Measurements from ENCODE around the gene CHCHD6. TPM values are rescaled to one million over a fixed set of nuclear protein-coding genes. Genes with fewer than 3 reads are reported as not detected.

Gene CHCHD6
- total and polyA plus RNA-seq, 2 donors (not counting 3 experiments of a cell fraction or from before 2014, with no cell fraction given) = 8.4 to 10.1 TPM

DNA sequence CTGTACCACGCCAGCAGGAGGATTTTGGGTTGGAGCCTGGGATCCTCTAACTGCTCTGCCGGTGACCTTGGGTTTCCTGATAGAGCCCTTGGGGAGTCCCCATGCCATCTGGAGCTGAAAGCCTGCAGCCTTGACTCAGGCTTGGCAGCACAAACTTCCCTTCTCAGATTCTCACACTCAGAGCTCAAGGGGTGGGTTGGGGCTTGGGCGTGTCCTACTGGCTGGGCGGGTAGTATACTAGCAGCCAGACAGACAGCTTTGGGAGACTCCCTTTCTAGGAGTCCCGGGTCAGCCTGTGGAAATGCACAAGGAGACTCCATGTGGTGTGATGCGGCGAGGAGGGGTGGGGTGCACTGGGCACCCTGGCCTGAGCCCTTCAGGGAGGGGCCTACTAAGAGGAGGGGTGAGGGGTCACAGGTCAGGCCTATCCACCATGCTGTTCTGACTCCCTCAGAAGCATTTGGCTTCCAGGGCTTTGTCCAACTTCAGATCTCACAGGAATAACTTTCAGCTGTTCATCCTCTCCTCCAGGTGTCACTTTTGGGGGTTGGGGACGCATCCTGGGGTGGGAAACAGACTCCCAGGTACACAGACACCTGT, 257.3 kb downstream of the CHCHD6 start:
- H3K4me1 ChIP-seq (ENCODE audit: control insufficient read depth, extremely low read depth, insufficient read depth, low read length) = peaks cover 4% of the 10 kb centered on the region
- H3K9ac ChIP-seq (replicated peaks; ENCODE audit: extremely low read depth, insufficient read depth, low read length) = no peak overlapping the region
- H3K36me3 ChIP-seq (ENCODE audit: control insufficient read depth in 2 of 2, extremely low read depth in 1 of 2, insufficient read depth in 2 of 2, low read length in 2 of 2) = no peaks in the 10 kb centered on the region
- H3K27me3 ChIP-seq (ENCODE audit: control insufficient read depth in 2 of 2, insufficient read depth in 2 of 2, low read length in 2 of 2) = peaks cover 0 to 1% of the 10 kb centered on the region in 2 experiments
- intact Hi-C loops (cut with micrococcal nuclease) = no loop called here
- DNase-seq (ENCODE audit: low read depth, low spot score) = no peak
- H3K4me3 ChIP-seq (replicated peaks in 1 of 3; ENCODE audit: insufficient read depth in 1 of 3, low read depth in 1 of 3, low read length in 3 of 3) = no peak overlapping the region
- H3K79me2 ChIP-seq (ENCODE audit: control insufficient read depth, insufficient read depth, low read length) = no peaks in the 10 kb centered on the region
- H3K9me3 ChIP-seq (replicated peaks; ENCODE audit: control insufficient read depth, insufficient read depth, low read length) = no peaks in the 10 kb centered on the region
- CTCF ChIA-PET = interaction anchor here (1.7 to 2.8 kb wide), 3 partner anchors 10 to 210 kb away, joined by 5 to 19 read pairs (median 9); no protein-coding TSS in a partner anchor
- POLR2A ChIA-PET = no interaction called here
- no peak for FAIRE-seq
- H3K27ac ChIP-seq (ENCODE audit: insufficient read depth, low read depth, low read length) = no peak overlapping the region
- no peak overlapping the region for H3K4me2 ChIP-seq (ENCODE audit: insufficient read depth, low read length)
- H3K9me1 ChIP-seq (replicated peaks; ENCODE audit: control insufficient read depth, extremely low read depth, insufficient read depth, low read length) = no peaks in the 10 kb centered on the region
- no peak overlapping the region for H2AFZ ChIP-seq (ENCODE audit: low read depth, low read length)
- TF ChIP-seq GATA2 (IDR thresholded peaks at IDR 0.05; ENCODE audit: insufficient read depth, insufficient read length, low read depth, low read length) (no peak), FOS (IDR thresholded peaks at IDR 0.05; ENCODE audit: borderline replicate concordance, insufficient read depth, low read length) (no peak), POLR2A (IDR thresholded peaks at IDR 0.05; ENCODE audit: low read depth, low read length) (no peak), CTCF (IDR thresholded peaks at IDR 0.05; ENCODE audit: extremely low read depth in 1 of 2, insufficient read depth in 1 of 2, low read depth in 1 of 2, low read length in 2 of 2) (no peak), JUN (IDR thresholded peaks at IDR 0.05; ENCODE audit: borderline replicate concordance, insufficient read depth, insufficient read length, low read depth) (no peak), POLR2AphosphoS5 (IDR thresholded peaks at IDR 0.05; ENCODE audit: insufficient read depth, low read depth, low read length) (no peak), EZH2 (IDR thresholded peaks at IDR 0.05; ENCODE audit: borderline replicate concordance, low read depth, low read length, severe bottlenecking) (no peak)
- TF ChIP-seq, protein P1, sequence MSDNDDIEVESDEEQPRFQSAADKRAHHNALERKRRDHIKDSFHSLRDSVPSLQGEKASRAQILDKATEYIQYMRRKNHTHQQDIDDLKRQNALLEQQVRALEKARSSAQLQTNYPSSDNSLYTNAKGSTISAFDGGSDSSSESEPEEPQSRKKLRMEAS (IDR thresholded peaks at IDR 0.05; ENCODE audit: insufficient read depth, insufficient read length) = no peak
- BruUV-seq (replicated peaks) = no TSS peak
- H4K20me1 ChIP-seq (replicated peaks; ENCODE audit: control insufficient read depth, extremely low read depth, insufficient read depth, low read length) = no peaks in the 10 kb centered on the region
- dilution Hi-C loops (cut with MboI; ENCODE audit: extremely low pct_ligation_motif_present, low sequenced_read_pairs) = no loop called here

Data from endothelial cell of umbilical vein (primary cell).